Measurements from ENCODE around the gene TMEM181.
"Not testable (repeated sequence)": the region's sequence is repeated elsewhere in the genome, so short reads cannot be mapped to it uniquely, and the experiment has no call there.

Gene TMEM181

GRCh38 chr6:158536891-158537798 is 22.7 kb upstream of the TMEM181 start:
- peak overlapping the region; percentile 76 for H3K4me3 ChIP-seq (ENCODE audit: low read depth, low read length)

- H3K4me3 ChIP-seq (ENCODE audit: low read depth, low read length), result no peak overlapping the region
Observed at GRCh38 chr6:158538741-158539140, 21.1 kb upstream of the TMEM181 start.

- H3K4me3 ChIP-seq (ENCODE audit: low read depth, low read length), result no peak overlapping the region
Observed at GRCh38 chr6:158539413-158539812, 20.5 kb upstream of the TMEM181 start.

- H3K4me3 ChIP-seq (ENCODE audit: low read depth, low read length), result no peak overlapping the region
Observed at GRCh38 chr6:158539881-158540280, 20.0 kb upstream of the TMEM181 start.

- H3K4me3 ChIP-seq (ENCODE audit: low read depth, low read length), result no peak overlapping the region
Observed at GRCh38 chr6:158543606-158544185, 16.2 kb upstream of the TMEM181 start.

GRCh38 chr6:158544428-158544827 is 15.5 kb upstream of the TMEM181 start:
- H3K4me3 ChIP-seq (ENCODE audit: low read depth, low read length), result no peak overlapping the region

GRCh38 chr6:158545043-158545966 is 14.6 kb upstream of the TMEM181 start:
- no peak overlapping the region for H3K4me3 ChIP-seq (ENCODE audit: low read depth, low read length)

- H3K4me3 ChIP-seq (ENCODE audit: low read depth, low read length), result no peak overlapping the region
Observed at GRCh38 chr6:158548418-158549161, 11.3 kb upstream of the TMEM181 start.

GRCh38 chr6:158552055-158552795 is 7.7 kb upstream of the TMEM181 start:
- no peak overlapping the region for H3K4me3 ChIP-seq (ENCODE audit: low read depth, low read length)

GRCh38 chr6:158552796-158553138 is 7.1 kb upstream of the TMEM181 start:
- no peak overlapping the region for H3K4me3 ChIP-seq (ENCODE audit: low read depth, low read length)

- no peak overlapping the region for H3K4me3 ChIP-seq (ENCODE audit: low read depth, low read length)
Observed at GRCh38 chr6:158554611-158555361, 5.1 kb upstream of the TMEM181 start.

GRCh38 chr6:158556113-158556512 is 3.8 kb upstream of the TMEM181 start:
- no peak overlapping the region for H3K4me3 ChIP-seq (ENCODE audit: low read depth, low read length)

- not testable (repeated sequence) for H3K4me3 ChIP-seq (ENCODE audit: low read depth, low read length)
Observed at GRCh38 chr6:158557110-158557509, 2.8 kb upstream of the TMEM181 start.

- no peak overlapping the region for H3K4me3 ChIP-seq (ENCODE audit: low read depth, low read length)
Observed at GRCh38 chr6:158557927-158558326, 2.0 kb upstream of the TMEM181 start.

- no peak overlapping the region for H3K4me3 ChIP-seq (ENCODE audit: low read depth, low read length)
Observed at GRCh38 chr6:158558415-158559306, 1.2 kb upstream of the TMEM181 start.

GRCh38 chr6:158559338-158559894 is 475 bp upstream of the TMEM181 start:
- peak overlapping the region; percentile 67 for H3K4me3 ChIP-seq (ENCODE audit: low read depth, low read length)

- peak overlapping the region; percentile 67 for H3K4me3 ChIP-seq (ENCODE audit: low read depth, low read length)
Observed at GRCh38 chr6:158560836-158561320, 987 bp downstream of the TMEM181 start.

All from iPS-11a (cell line).